Measurements from ENCODE around the gene PUS10. TPM values are rescaled to one million over a fixed set of nuclear protein-coding genes. Genes with fewer than 3 reads are reported as not detected.

The PUS10 gene
- total and polyA plus RNA-seq, 2 of the 13 experiments (the other 11 are each of a cell fraction or from before 2014, with no cell fraction given): 41.4 to 44.3 TPM

- Histone ChIP-seq H3K27me3 (ENCODE audit: control insufficient read depth in 1 of 2, insufficient read depth in 2 of 2, low read length in 2 of 2) (no peaks in the 10 kb centered on the region), H2AFZ (ENCODE audit: low read length) (no peak overlapping the region), H3K4me1 (ENCODE audit: insufficient read depth, low read length) (peaks cover 10% of the 10 kb centered on the region; the same call in 1 of the 2 replicates), H3K4me3 (replicated peaks in 1 of 3; ENCODE audit: insufficient read depth in 1 of 3, low read depth in 2 of 3, low read length in 3 of 3) (no peak overlapping the region), H3K79me2 (ENCODE audit: insufficient read depth, low read length) (no peaks in the 10 kb centered on the region), H4K20me1 (ENCODE audit: insufficient read depth, low read length) (no peaks in the 10 kb centered on the region), H3K36me3 (replicated peaks in 1 of 2; ENCODE audit: control insufficient read depth in 1 of 2, insufficient read depth in 2 of 2, low read length in 2 of 2) (peaks cover 8 to 73% of the 10 kb centered on the region in 2 experiments), H3K4me2 (ENCODE audit: low read depth, low read length) (no peak overlapping the region), H3K9ac (ENCODE audit: insufficient read depth, low read depth, low read length) (no peak overlapping the region), H3K9me3 (ENCODE audit: low read length) (no peaks in the 10 kb centered on the region), H3K27ac (ENCODE audit: extremely low read length, insufficient read depth, low read length) (no peak overlapping the region)
- 97% methylated on average over 7 of the region's 7 CpGs for WGBS (ENCODE audit: low lambda C conversion rate)
- FAIRE-seq (no peak), DNase-seq (ENCODE audit: low spot score) (no peak), ATAC-seq (no peak)
- TF ChIP-seq, protein P1, sequence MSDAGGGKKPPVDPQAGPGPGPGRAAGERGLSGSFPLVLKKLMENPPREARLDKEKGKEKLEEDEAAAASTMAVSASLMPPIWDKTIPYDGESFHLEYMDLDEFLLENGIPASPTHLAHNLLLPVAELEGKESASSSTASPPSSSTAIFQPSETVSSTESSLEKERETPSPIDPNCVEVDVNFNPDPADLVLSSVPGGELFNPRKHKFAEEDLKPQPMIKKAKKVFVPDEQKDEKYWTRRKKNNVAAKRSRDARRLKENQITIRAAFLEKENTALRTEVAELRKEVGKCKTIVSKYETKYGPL (CRISPR knock-in tag; IDR thresholded peaks at IDR 0.05): no peak
- TF ChIP-seq SNRNP70 (IDR thresholded peaks at IDR 0.05; ENCODE audit: low read depth, low read length) (0 out of 2 replicates have a peak, but pooled peaks have one; percentile 12), ZBTB46 (CRISPR knock-in tag; IDR thresholded peaks at IDR 0.05; ENCODE audit: borderline replicate concordance) (no peak), TCF12 (IDR thresholded peaks at IDR 0.05) (no peak), TCF12 (CRISPR knock-in tag; IDR thresholded peaks at IDR 0.05) (no peak)
- ChIA-PET CTCF (ENCODE audit: low intra/inter-chr PET ratio, low total read pairs) (no interaction called here), POLR2A (interaction anchor here (1.1 kb wide), 1 partner anchor 53 kb away, joined by 3 read pairs; the partner anchor contains the start of genes PEX13 and PUS10)
- intact Hi-C loops (cut with micrococcal nuclease; ENCODE audit: unreplicated experiment): no loop called here
- no TSS peak for BruUV-seq (replicated peaks)
- in situ Hi-C loops (cut with HindIII; ENCODE audit: extremely low pct_ligation_motif_present, low pct_unique_long_range_greater_than_20kb): no loop called here
These were observed 53.2 kb downstream of the PUS10 start for GRCh38 chr2:60964651-60965498.

All from HepG2 (cell line).